KMS-11 (cell line): ENCODE data around the gene FAM117A.

ENCODE experiments used
- H2AFZ ChIP-seq: fragments of 200-600 bp; sonication (generic); 2 replicates; pipeline ENCODE4 v1.6.1; 2016; ENCODE audit warnings: antibody characterized with exemption, mixed run types, low read depth
- H3K27ac ChIP-seq: fragments of 200-600 bp; sonication (generic); 2 replicates; pipeline ENCODE4 v1.6.1; 2016; ENCODE audit warnings: mild to moderate bottlenecking, mixed run types
- H3K27me3 ChIP-seq: fragments of 200-600 bp; sonication (generic); 2 replicates; pipeline ENCODE4 v1.6.1; 2017; ENCODE audit warnings: mild to moderate bottlenecking, low read depth, mixed run types, moderate library complexity; ENCODE audit not compliant: insufficient read depth
- H3K36me3 ChIP-seq: fragments of 200-600 bp; sonication (generic); 2 replicates; pipeline ENCODE4 v1.6.1; 2017; ENCODE audit warnings: mild to moderate bottlenecking, mixed run types; ENCODE audit not compliant: insufficient read depth
- H3K4me1 ChIP-seq: fragments of 200-600 bp; sonication (generic); 2 replicates; pipeline ENCODE4 v1.6.1; 2016; ENCODE audit warnings: mild to moderate bottlenecking, low read depth, mixed run types; ENCODE audit not compliant: poor library complexity, severe bottlenecking
- H3K4me2 ChIP-seq: fragments of 200-600 bp; sonication (generic); 2 replicates; pipeline ENCODE4 v1.7.0; 2016; ENCODE audit warnings: mild to moderate bottlenecking, mixed run types
- H3K4me3 ChIP-seq: fragments of 200-600 bp; sonication (generic); IDR thresholded peaks from 2 replicates; pipeline ENCODE4 v1.6.1; 2017; ENCODE audit warnings: low read depth, low read length, mixed read lengths; ENCODE audit not compliant: insufficient read depth
- H3K79me2 ChIP-seq: fragments of 200-600 bp; sonication (generic); 2 replicates; pipeline ENCODE4 v1.6.1; 2016; ENCODE audit warnings: low read depth, mixed run types; ENCODE audit not compliant: insufficient read depth
- H3K9ac ChIP-seq: fragments of 200-600 bp; sonication (generic); 2 replicates; pipeline ENCODE4 v1.6.1; 2016; ENCODE audit warnings: mild to moderate bottlenecking, mixed run types
- H4K20me1 ChIP-seq: fragments of 200-600 bp; sonication (generic); 2 replicates; pipeline ENCODE4 v1.6.1; 2016; ENCODE audit warnings: mild to moderate bottlenecking, mixed run types; ENCODE audit not compliant: insufficient read depth
- CTCF ChIP-seq: fragments of 200-600 bp; sonication (generic); conservative IDR thresholded peaks from 2 replicates; pipeline ENCODE4 v1.6.1; 2017; ENCODE audit warnings: low read depth, mild to moderate bottlenecking, antibody characterized with exemption, low read length, moderate library complexity, mixed read lengths

FAM117A gene

DNA sequence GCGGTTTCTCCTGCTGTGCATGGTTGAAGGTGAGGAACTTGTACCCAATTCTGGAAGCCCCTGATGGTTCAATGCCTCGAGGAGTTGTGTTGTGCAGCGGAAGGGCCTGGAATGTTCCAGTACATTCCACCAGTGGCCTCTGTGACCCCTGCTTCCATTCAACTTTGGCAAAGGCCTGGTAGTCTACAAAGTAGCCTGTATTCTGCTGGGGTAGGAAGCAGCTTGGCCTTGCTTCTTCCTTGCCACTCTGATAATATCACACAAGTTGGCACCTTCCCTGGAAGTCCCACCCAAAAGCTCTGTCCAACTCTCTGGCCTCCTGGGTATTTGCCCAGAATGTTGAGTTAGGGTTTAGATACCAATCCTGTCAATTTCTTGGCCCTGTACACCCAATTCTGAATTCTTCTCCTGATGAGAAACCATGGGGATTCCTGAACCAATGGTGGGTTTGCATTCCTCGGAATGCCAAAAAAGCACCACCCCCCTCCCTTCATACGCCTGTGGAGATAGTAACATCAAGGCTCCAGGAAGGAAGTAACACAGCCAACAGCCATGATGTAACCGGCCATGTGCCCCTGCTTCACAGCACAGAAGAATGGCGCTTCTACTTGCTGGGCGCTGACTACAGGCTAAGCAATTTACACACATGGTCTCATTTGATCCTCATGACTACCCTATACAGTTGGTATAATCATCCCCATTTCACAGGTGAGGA is 11.8 kb upstream of the FAM117A start:
- no peaks in the 10 kb centered on the region for H3K79me2 ChIP-seq
- H3K27me3 ChIP-seq = no peaks in the 10 kb centered on the region
- H4K20me1 ChIP-seq = no peaks in the 10 kb centered on the region
- peaks cover 15% of the 10 kb centered on the region for H3K4me1 ChIP-seq
- no peak overlapping the region for H3K9ac ChIP-seq
- no peak overlapping the region for H3K4me3 ChIP-seq
- H3K4me2 ChIP-seq = no peak overlapping the region
- no peaks in the 10 kb centered on the region for H3K36me3 ChIP-seq
- H3K27ac ChIP-seq = no peak overlapping the region
- H2AFZ ChIP-seq = no peak overlapping the region
- no peak for TF ChIP-seq CTCF

- Histone ChIP-seq H4K20me1 (no peaks in the 10 kb centered on the region), H3K9ac (no peak overlapping the region), H2AFZ (no peak overlapping the region), H3K27ac (no peak overlapping the region), H3K79me2 (peaks cover 19% of the 10 kb centered on the region), H3K4me1 (peaks cover 17% of the 10 kb centered on the region), H3K4me2 (no peak overlapping the region), H3K4me3 (no peak overlapping the region), H3K27me3 (no peaks in the 10 kb centered on the region), H3K36me3 (no peaks in the 10 kb centered on the region)
- no peak for TF ChIP-seq CTCF
These were observed 3.1 kb upstream of the FAM117A start for GRCh38 chr17:49766918-49767530.

GRCh38 chr17:49764559-49765180 is 739 bp upstream of the FAM117A start:
- peak overlapping the region; percentile 12; the same call in 1 of the 2 replicates for H3K9ac ChIP-seq
- peak overlapping the region; percentile 51 for H2AFZ ChIP-seq

More at GRCh38 chr17:49764559-49765180, 739 bp upstream of the FAM117A start:
- Histone ChIP-seq H3K4me1 (peaks cover 40% of the 10 kb centered on the region), H3K4me2 (peak overlapping the region; percentile 80), H3K27ac (peak overlapping the region; percentile 16), H3K79me2 (peaks cover 43% of the 10 kb centered on the region), H4K20me1 (peaks cover 4% of the 10 kb centered on the region; the same call in 1 of the 2 replicates), H3K36me3 (no peaks in the 10 kb centered on the region), H3K27me3 (no peaks in the 10 kb centered on the region), H3K4me3 (no peak overlapping the region)
- peak; percentile 13; the same call in 1 of the 2 replicates for TF ChIP-seq CTCF
